NCI-H2227 treated with DMSO at 0.1 percent for 48 hours (cell line): Measurements from ENCODE around the gene LRRC23.

Experiments
- DNase-seq: peaks from one replicate; lab custom pipeline; 2025; lab: John Stamatoyannopoulos, UW

The LRRC23 gene

DNA sequence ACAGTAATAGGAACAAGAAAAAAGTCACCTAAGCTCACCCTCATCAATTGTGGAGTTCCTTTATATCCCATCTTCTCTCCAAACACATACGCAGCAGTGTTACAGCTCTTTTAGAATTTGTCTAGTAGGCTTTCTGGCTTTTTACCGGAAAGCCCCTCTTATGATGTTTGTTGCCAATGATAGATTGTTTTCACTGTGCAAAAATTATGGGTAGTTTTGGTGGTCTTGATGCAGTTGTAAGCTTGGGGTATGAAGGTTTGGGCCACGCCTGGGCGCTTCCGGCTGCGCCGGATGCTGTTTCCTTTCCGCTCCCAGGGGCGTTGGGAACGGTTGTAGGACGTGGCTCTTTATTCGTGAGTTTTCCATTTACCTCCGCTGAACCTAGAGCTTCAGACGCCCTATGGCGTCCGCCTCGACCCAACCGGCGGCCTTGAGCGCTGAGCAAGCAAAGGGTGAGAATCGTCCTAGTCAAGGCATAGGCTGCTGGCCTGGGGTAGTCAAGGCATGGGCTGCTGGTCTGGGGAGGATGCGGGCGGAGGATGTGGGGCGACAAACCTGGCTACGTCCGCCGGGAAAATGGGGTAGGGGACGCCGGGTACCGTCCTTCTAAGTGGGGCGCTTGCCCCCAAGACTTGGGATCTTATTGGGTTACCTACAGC lies 39.2 kb downstream of the LRRC23 start, which contains the start of the genes C12orf57 and RNU7-1:
Gene C12orf57, plus strand, starts transcription at position 301 of the 659 bp plus-strand sequence. Its CDS starts 100 bp downstream, at position 401.
Gene RNU7-1, plus strand, starts transcription at position 95 of the 659 bp plus-strand sequence.
- peak; percentile 93 for DNase-seq

DNA sequence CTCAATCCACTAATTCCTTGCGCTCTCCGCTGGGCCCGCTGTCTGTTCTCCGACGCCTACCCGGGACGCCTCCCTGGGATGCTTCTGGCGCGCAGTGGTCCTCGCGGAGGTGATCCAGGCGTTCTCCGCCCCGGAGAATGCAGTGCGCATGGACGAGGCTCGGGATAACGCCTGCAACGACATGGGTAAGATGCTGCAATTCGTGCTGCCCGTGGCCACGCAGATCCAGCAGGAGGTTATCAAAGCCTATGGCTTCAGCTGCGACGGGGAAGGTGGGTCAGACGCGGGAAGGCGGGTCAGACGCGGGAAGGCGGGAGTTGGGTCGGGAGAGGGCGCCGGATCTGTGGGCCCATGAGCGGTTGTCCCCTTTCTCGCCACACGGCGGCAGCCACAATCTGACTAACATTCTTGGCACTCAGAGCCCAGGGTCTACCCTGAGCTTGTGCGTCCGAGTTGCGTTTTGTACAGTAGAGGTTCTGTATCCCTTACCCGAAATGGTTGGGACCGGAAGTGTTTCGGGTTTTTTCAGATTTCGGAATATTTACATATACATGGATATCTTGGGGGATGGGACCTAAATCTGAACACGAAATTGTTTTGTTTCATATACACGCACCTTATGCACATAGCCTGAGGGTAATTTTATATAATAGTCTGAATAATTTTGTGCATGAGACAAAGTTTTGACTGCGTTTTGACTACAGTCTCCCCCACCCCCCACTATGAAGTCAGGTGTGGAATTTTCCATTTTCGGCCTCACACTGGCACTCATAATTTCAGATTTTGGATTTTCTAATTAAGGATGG lies 40.0 kb downstream of the LRRC23 start:
- DNase-seq: peak; percentile 82

GRCh38 chr12:6945613-6946012 lies 41.0 kb downstream of the LRRC23 start:
- no peak for DNase-seq

DNA sequence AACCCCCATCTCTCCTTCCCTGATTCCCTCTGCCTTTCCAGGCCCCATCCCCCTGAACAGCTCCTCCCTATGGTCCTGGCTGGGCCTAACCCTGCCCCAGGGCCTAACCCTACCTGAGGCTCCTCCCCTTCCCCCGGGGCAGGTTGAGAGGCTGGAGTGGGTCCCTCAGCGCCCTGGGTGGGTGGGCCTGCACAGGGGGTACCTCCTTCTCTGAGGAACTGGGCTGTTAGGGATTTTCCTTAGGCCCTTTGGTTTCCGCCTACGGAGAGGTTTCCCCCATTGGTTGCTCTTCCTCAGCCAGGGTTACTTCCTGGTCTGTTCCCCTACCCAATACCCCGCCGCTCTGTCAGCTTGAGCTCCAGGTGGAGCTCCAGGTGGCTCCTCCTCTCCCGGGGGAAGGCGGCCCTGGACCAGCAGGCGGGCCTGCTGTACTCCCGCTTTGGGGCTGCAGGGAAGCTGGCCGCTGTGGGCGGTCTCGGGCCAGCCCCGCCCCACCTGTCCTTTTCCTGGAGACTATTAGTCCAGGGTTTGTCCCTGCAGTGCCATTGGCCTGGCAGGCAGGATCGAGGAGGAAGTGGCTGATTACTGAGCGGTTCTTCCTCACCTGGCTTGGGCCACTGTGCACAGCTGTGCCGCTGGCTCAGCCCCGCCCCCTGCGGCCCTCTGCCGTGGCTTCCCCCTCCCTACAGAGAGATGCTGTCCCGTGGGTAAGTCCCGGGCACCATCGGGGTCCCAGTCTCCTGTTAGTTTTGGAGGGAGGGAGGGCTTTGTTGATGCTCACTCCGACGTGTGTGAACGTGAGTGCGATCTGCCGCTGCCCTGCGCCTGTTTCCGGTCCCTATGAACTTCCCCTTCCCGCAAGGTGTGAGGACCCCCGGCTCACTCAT lies 41.7 kb downstream of the LRRC23 start:
- DNase-seq: peak; percentile 70

GRCh38 chr12:6946920-6947374 lies 42.3 kb downstream of the LRRC23 start:
- no peak for DNase-seq

DNA sequence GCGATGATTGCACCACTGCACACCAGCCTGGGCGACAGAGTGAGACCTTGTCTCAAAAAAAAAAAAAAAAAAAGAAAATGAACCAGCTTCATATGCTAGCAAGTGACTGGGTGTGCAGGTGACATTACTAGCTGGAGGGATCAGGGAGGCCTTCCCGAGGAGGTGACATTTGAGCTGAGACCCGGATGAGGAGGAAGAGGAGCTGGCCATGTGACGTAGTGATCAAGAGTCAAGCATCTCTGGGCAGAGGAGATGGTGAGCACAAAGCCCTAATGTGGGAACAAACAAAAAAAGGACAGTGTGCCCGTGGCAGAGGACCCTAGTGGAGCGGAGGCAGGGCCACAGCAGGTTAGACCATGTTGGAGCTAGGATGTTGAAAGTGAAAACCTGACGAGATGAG lies 43.0 kb downstream of the LRRC23 start:
- no peak for DNase-seq

- no peak for DNase-seq
Observed at GRCh38 chr12:6948873-6949594, 44.4 kb downstream of the LRRC23 start.

DNA sequence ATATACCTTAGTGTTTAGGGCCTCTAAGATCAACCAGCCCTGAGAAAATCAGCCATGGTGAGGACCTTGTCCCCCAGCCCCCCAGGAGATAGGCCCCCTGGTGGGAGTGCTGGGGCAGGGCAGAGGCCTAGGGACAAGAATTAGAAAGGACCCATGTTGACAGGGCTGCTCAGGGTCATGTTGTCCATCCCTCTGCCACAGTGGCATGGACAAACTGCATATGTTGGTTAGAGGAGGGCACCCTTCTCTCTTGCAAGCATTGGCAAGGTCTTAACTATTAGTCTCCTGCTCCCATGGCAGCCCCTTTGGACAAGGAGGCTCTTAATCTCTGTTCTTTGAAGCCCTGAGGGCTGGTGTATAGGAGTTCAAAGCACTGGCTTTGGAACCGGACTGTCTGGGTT lies 45.8 kb downstream of the LRRC23 start:
- DNase-seq: no peak

DNA sequence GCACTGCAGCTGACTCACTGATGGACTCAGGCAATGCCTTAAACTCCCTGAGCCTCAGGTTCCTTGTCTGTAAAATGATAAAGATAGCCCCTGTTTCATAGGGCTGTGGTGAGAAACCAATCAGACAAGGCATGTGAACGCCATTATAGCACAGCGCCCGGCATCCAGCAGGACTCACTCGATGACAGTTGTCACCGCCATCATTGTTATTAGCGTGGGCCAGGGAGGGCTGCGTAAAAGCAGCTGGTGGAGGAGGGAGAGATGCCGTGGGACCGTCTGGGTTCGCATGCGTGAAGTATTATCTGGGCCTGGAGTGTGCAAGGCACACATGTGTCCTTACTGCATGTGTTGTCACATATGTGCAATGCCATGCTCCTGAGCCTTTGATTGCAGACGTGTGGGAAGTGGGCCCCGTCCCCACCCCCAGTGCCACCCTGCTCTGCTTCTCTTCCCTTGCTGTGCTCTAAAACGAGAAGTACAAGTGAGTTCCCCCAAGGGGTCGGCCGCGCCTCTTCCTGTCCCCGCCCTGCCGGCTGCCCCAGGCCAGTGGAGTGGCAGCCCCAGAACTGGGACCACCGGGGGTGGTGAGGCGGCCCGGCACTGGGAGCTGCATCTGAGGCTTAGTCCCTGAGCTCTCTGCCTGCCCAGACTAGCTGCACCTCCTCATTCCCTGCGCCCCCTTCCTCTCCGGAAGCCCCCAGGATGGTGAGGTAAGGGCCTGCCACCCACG lies 46.4 kb downstream of the LRRC23 start, which contains the start of gene PTPN6:
Gene PTPN6, plus strand, starts transcription at position 546 of the 730 bp plus-strand sequence. Its CDS starts 157 bp downstream, at position 703.
- DNase-seq: no peak

DNA sequence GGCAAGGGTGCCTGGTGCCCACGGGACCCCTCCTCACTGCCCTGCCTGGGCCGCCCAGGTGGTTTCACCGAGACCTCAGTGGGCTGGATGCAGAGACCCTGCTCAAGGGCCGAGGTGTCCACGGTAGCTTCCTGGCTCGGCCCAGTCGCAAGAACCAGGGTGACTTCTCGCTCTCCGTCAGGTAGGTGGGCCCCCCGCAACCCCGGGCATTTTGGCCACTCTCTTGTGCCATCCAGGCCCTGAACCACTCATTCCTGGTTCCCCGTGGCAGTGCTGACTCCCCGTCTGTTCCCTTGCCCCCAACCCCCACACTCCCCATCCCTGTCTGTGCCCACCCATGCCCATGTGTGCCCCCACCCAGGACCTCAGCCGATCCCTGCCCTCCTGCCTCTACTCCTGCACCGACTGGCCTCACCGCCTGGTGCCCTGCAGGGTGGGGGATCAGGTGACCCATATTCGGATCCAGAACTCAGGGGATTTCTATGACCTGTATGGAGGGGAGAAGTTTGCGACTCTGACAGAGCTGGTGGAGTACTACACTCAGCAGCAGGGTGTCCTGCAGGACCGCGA lies 47.0 kb downstream of the LRRC23 start:
- no peak for DNase-seq

DNA sequence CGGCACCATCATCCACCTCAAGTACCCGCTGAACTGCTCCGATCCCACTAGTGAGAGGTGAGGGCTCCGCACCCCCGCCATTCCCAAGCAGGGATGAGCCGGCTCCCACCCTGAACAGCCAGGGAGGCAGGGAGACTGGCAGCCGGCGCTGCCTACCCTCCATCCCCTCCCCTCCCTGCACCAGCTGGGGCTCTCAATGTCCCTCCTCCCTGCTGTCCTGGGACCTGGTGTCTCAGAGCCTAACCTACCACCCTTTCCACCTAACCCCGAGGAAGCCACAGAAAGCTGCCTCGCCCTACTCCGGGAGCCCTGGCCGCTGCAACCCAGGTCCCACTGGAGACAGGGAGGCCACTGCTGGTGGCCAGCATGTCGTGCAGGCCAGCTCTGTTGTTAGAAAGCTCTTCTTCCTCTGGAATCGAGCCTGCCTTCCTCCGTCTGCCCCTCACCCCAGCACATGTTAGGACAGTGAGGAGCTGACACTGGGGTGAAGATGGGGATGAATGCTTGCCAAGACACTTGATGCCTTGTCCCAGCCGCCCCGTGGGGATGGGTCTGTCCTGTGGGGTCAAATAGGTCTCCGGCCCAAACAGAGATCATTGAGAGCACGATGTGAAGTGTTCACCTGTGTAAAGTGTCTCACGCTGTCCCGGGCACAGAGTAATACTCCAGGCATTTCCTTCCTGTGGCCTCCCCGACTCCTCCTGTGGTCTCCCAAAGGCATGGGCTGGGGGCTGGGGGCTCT lies 47.7 kb downstream of the LRRC23 start:
- DNase-seq: no peak

DNA sequence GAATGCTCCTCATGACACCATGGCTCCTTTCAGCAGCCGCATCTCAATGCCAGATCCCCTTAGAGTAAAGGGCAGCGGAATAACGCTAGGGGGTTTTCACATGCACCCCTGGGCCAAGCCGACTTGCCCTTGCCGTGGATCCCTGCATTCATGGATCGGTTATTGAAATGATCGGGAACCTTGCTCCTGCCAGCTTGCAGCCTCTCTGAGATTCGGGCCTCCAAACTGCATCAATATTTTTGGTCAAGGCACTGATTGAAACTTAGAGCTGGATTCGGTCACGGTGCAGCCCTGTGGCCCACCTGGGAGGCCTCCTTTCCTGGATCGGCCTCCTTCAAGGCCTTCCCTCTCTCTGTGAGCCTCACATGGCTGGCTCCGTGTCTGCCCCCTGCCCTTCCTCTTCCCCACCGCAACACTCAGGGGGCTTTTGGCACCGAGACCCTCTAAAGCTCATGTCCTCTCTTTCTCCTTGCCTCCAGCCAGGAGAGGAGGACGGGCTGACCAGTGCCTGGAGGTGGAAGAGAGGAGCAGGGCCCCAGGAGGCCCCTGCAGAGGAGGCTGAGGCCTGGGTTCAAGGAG lies 48.3 kb downstream of the LRRC23 start:
- DNase-seq: no peak

DNA sequence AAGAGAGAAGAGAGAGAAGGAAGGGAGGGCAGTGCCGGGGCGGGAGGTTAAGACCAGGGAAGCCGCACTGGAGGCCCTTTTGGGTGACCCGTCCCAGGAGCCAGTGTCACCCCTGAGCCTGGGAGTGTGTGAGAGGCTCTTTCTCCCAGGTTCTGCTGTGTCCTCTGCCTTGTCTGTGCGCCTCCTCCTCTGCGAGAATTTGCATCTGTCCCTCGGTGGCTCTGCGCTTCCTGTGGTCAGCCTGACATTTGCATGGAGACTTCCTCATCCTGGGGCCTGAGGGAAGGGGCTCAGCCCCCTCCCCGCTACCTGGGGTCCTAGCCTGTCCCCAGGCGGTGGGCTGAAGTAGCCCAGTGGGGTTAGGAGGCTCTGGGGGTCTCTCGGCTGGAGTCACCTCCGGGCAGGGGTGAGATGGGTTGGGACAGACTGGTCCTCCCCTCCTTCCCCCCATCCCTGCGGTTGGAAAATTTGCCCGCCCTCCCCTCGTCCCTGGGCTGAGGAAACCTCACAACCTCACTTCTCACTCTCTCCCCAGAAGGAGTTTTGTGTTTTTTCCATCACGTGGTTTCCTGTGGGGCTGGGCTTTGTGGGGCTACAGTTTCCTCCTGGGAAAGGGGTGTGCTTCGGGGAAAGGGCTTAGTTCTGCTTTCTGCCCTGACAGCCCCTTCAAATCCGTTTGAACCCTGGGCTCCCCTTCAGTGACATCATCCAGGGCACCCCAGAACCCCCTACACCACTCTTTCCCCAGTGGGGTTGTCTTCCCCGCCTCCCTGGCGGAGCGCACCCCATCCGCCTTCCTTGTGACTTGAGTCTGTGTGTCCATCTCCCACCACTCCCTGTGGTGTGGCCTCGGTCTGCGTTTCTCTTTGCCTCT lies 49.1 kb downstream of the LRRC23 start:
- DNase-seq: no peak

DNA sequence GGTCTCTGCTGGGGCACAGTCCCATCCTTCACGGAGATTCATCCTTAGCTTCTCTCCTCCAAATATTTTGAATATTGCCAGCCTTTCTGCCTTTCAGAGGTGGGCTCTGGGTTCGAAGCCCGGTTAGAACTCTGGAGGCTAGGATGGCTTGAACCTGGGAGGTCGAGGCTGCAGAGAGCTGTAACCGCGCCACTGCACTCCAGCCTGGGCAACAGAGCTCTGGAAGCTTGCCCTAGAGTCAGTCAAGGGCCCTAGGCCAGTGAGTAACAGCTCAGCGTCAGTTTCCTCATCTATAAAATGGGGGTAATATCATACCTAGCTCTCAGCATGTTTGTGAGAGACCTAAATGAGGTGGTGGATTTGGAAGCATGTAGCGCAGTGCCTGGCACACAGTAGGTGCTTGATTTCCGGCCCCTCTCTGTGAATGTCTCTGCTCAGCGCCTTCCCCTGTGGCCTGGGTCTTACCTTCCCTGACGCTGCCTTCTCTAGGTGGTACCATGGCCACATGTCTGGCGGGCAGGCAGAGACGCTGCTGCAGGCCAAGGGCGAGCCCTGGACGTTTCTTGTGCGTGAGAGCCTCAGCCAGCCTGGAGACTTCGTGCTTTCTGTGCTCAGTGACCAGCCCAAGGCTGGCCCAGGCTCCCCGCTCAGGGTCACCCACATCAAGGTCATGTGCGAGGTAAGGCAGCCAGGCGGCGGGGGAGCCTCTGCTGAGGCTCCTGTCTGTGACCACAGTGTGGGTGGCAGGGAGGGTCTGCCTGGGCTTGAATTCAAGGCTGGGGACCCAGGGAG lies 49.9 kb downstream of the LRRC23 start:
- DNase-seq: no peak

GRCh38 chr12:6955108-6956020 lies 50.7 kb downstream of the LRRC23 start:
- DNase-seq: no peak

DNA sequence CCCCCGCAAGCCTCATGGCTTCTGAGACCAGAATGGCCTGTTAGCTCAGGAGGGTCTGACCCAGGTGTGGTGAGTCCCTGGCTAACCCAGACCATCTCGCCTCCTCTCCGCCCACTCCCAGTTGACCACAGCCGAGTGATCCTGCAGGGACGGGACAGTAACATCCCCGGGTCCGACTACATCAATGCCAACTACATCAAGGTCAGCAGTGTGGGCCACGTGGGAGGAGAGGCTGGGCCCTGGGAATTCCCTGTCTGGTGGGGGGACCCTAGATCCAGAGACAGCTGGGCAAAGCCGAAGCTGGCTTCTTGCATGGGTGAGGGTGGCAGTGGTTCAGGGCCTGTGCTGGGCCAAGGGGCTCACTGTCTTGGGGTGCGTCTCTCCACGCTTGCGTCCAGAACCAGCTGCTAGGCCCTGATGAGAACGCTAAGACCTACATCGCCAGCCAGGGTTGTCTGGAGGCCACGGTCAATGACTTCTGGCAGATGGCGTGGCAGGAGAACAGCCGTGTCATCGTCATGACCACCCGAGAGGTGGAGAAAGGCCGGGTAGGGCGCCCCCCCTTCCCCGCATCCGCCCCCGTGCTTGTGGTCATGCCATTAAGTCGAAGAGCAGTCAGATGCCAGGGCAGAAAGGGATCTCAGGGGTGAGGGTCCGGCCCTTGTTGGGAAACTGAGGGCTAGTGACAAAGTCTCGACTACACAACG lies 51.6 kb downstream of the LRRC23 start:
- DNase-seq: no peak
